Superior temporal gyrus (tissue), 1 donor: Measurements from ENCODE around the gene SOD1.

Experiments
- DNase-seq: peaks from one replicate; pipeline ENCODE4 v3.0.0-alpha.2; 2016; ENCODE audit errors: extremely low spot score

Gene SOD1

DNA sequence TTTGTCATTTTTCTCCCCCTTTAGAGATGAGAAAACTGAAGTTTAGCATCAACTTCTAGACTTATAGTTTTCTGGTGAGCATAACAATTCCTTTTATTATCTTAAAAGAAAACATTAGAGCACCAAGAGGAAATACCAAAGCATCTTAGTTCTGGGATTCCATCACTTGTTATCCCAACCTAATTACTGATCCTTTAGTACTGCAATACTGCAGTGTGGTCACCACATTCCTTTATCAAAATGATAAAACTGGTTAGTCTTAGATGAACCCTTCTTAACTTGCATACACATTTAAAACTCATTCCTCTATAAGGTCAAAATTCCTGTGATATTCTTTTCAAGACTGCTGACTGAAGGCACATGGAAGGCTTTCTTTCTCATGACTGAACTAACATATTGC lies 23.1 kb downstream of the SOD1 start:
- no peak for DNase-seq

DNA sequence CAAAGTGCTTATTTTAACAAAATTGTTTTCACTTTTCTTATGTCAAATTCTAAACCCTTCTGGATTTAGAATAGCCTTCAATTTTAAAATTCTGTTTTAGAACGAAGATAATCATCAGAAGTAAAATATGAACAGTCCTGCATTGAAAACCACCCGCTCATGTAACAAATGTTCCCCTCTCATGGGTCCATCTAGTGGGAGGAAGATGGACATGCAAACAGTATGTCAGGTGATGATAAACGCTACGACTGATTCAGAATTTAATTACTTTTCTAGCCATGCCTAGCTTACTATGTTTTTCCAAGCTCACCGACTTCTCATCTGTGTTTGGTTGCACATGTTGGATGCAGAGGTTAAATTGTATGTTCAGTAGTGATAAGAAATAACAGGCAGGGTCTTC lies 23.5 kb downstream of the SOD1 start:
- no peak for DNase-seq

DNA sequence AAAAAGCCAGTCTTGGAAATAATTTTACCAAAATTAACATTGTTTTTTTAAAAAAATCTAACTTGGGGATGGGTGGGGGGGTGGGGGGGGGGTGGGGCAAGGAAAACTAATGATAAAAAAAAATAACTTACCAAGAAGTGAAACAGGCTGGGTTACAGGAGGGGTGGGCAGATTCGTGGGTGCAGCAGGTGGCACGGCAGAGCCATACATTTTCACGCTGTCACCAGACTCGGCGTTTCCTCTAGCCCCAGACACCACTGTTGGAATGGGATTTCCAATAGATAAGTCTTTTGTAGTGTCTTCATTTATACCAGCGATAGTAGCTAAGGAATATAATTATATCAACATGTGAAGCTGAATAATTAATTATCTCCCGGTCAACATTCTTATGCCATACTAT lies 25.4 kb downstream of the SOD1 start:
- no peak for DNase-seq

DNA sequence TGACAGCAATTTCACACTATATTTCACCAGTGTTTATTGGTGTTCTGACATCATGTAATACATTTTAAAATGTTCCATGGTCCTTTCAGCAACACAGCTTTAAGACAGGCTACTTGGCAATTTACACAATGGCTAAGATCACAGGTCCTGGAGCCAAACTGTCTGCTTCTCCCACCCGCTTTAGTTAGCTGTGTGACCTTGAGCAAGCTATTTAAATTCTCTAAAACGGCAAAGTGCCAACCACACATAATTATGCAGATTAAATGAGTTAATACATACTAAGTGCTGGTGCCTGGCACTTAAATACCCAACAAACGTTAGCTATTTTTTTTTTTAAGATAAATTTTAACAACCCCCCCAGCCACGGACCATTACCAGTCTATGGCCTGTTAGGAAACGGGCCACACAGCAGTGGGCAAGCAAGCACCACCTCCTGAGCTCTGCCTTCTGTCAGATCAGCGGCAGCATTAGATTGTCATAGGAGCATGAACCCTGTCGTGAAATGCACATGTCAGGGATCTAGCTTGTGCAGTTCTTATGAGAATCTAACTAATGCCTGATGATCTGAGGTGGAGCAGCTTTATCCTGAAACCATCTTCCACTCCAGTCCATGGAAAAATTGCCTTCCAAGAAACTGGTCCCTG lies 26.9 kb downstream of the SOD1 start:
- DNase-seq, result no peak

DNA sequence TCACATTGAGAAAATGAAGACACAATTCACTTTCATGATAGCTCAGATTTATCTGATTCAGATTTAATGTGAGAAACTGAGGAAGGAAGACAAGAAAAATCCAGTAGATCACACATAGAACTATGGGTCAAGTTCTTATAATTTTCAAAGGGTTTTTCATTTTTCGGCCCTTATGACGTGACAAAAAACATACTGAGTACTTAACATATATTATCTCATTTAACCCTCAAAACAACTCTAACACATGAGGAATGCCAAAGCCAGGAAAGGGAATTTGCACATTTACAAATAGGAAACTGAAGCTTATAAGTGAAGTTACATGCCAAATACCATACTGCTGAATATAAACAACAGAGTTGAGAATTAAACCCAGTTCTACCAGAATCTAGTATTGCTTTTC lies 27.6 kb downstream of the SOD1 start:
- no peak for DNase-seq

DNA sequence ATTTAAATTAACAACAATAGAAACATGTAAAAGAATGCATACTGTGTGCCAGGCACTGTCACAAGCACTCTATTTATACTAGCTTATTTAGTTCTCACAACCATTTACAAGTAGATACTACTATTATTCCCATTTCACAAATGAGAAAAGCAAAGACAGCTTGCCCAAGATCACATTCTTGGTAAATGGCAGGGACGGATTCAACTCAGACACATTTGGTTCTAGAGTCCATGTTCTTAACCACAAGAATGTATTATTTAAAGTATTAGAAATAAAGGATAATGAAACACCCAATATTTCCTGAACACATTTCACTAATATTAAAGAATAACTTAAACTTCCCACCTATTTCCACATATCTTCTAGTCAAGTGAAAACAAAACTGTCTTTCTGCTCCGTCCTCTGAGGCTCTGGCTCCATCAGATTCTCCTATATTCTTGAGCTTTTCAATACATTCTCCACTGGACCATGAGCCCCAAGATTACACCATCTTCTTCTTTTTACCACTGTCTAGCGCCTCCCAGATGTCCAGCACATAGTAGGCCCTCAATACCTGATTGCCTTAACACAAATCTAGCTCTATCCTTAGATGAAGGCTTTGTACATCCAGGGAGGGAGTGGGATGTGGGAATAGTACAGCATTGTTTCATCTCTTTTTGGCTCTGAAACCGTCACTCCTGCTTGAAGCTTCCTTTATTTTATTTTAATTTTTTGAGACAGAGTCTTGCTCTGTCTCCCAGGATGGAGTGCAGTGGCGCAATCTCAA lies 29.3 kb downstream of the SOD1 start:
- no peak for DNase-seq

DNA sequence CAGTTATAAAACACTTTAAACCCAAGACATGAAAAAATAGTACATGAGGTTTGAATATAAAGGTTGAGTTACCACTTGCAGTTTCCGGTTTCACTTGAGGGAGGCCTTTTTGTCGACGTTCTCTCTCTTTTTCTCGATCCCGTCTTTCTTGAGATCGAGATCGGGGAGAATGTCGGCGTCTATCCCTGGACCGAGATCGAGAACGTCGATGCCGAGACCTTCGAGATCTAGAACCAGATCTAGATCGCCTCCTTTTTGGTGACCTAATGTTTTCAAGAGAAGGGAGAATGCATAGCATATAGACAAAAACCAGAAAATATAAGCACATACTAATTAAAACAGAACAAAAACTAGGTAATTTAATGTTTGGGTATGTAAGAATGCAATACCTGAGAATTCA lies 33.7 kb downstream of the SOD1 start:
- DNase-seq, result no peak

DNA sequence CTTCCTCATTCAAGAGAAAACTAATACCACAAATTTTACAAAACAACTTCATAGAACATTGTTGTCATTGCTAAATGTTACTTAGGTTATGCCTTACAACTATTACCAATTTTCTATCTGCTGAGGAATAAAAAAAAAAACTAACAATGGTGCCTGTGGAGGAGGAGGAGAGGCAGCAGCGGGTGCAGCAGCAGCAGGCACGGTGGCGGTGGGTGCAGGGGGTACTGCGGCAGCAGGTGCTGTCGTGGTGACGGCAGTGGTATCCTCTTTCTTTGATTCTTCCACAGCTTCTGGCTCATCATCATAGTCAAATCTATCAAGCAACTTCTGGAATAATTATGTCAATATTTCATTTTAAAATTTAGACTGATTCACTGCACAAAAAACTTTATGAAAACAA lies 36.9 kb downstream of the SOD1 start:
- no peak for DNase-seq

DNA sequence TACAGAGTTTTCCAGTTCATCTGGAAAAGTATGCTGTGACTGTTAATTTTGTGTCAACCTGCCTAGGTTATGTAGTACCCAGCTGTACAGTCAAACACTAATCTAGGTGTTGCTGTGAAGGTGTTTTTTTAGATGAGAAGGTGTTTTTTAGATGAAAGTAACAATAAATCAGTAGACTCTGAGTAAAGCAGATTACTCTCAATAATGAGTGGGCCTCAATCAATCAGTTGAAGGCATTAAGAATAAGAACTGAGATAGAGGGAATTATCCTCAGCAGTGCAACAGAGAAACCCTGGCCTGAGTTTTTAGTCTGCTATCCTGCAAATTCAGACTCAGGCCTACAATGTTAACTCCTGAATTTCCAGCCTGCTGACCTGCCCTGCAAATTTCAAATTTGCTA lies 39.0 kb downstream of the SOD1 start:
- no peak for DNase-seq

DNA sequence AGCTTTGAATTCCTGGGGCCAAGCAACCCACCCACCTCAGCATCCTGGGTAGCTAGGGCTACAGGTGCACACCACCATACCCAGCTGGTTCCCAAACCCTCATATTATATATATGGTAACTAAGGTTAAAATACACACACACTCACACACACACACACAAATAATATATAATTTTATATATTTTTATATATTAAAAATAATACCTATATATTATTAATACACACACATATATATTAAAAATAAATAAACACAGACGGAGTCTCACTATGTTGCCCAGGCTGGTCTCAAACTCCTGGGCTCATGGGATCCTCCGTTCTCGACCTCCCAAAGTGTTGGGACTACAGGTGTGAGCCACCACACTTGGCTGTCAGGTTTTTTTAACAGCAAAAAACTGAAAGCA lies 40.5 kb downstream of the SOD1 start:
- no peak for DNase-seq

DNA sequence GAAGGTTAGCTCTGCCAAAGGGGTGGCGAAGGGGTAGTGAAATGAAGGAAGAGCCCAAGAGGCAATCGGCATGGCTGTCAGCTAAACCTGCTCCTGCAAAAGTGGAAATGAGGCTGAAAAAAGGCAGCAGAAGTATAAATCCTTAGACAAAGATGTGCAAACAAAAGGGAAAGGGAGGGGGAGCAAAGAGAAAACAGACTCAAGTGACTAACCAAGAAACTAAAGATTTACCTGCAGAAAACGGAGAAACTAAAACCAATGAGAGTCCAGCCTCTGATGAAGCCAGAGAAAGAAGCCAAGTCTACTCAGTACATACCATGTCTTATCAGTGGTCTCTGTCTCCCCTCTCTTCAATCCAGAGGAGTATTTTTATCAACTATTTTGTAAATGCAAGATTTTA lies 47.1 kb downstream of the SOD1 start:
- DNase-seq, result no peak

DNA sequence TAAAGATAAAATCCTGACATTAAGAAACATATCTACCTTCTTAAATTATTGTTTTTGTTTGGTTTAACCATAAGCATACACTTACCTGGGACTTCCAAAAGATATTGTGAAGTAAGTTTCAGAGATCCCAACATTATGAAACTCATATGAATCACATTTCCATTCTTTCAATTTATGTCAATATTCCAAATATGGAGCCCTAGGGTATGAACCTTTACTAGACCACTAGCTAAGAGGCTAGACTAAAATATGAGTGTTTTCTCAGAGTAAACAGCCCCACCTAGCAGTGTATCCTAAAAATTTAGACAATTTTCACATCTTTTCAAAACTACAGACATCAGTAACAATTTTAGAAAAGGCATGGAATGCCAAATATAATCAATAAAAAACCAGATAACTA lies 48.0 kb downstream of the SOD1 start:
- DNase-seq, result no peak

DNA sequence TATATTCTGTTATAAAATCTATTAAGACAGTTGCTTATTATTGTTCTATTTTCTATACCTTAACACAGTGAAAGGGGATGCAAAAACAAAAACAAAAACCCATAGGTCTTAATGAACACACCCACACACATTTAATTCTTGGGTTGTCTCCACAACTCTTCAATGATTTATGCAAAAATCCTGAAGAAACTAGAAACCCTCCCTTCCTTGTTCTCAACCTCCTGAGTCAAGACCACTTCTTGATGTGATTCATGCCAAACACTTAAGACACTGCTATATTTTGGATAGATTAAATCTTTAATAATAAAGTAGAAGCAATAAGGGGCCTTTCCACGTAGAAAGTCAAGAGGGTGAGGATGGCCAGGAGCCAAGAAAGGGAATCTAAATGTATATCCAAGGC lies 49.0 kb downstream of the SOD1 start:
- no peak for DNase-seq

DNA sequence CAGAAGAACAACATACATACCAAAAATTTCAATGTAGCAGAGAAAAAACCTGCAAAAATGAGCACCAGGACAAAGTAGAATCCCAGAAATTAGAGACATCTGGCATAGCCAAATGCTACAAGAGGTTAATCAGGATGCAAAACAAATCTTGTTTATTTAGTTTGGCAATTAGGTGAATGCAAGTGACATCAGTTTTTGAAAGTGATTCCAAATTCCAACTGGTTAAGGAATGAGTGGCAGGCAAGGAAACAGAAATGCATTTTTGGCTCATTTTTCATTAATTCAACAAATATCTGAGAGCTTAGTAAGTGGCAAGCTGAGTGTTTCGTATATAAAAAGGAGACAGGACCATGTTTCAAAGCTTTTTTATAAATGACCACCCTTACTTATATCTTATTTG lies 51.1 kb downstream of the SOD1 start:
- no peak for DNase-seq

DNA sequence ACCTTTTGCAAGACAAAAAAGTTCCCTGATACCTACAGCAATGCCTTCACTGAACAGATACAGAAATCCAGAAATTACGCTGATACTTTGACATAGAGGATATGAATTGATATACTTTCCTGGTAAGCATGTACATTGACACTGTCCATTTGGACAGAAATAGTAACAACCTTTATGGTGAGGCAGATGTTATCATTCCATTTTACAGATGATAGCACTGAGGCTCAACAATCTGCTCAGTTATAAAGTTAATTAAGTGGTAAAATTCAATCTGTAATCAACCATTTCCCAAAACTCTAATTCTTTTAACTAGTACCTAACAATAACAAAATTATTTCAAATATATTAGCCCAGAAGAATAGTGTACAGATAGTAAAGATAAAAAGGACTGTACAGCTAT lies 51.8 kb downstream of the SOD1 start:
- no peak for DNase-seq

DNA sequence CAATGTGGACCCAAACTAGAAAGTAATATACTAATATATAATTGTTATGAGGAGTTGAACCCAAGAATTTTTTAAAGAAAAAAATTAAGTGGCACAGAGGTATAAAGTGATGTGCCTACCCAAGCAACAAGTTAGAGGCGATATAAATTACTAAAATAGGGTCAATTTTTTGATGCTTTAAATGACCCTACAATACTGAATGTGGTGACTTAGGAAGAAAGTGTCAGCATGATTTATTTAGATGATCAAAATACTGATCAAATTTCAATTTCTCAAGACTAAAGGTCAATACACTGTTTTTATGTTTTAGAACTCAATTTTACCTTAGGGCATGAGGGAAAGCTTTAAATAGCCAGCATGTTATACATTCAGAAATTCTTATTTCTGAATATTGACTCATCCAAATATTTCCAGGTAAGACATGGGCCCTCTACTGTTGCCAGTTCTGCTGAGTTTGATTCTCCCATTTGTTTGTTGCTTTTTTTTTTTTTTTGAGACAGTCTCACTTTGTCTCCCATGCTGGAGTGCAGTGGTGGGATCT lies 52.3 kb downstream of the SOD1 start:
- DNase-seq, result no peak

DNA sequence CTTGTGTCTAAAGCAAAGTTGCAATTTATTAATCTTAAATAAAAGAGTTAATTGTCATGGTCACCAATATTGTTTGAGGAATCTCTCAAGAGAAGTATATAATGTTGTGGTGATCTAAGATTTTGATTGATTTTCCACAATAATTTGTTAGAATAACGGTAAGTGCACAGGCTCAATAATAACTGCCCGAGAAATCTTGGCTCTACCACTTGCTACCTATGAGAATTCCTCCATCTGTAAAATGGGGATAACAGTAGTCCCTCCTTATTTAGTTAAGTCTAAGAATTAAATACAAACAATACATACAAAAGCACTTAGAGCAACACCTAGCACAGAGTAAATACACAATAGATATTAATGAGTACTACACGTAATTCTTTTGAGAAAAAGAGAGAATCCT lies 53.6 kb downstream of the SOD1 start:
- no peak for DNase-seq

DNA sequence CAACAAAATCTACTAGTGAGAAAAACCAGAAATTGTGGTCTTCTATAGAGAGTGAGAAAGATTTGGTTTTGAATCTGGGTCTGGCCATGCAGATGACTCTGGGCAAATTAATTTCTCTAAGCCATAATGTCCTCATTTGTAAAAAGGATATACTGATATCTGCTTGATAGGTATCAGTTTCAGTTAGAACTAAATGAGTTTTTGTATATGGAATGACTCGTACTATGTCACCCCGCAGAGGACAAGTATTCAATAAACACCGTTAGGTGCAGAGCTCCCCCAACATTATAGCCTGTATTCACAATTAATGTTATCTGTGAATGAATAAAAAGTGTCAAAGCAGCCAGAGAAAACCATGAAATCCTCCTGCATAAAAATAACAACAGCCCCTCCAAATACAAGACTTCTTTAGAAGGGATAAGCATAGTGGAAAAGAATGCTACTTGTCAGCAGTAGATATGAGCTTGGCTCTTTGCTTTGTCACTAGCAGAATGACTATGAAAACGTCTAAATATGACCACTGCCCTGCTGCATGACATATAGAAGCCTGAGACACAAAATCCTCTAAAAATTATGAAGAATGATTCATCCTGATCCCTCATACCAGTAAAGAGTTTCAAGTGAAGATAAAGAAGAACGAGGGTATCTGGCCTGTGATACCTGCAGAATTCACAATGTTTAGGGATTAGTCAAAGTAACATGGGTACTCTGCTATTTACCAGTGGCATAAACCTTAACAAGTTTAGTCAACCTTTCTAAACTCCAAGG lies 54.7 kb downstream of the SOD1 start:
- no peak for DNase-seq

DNA sequence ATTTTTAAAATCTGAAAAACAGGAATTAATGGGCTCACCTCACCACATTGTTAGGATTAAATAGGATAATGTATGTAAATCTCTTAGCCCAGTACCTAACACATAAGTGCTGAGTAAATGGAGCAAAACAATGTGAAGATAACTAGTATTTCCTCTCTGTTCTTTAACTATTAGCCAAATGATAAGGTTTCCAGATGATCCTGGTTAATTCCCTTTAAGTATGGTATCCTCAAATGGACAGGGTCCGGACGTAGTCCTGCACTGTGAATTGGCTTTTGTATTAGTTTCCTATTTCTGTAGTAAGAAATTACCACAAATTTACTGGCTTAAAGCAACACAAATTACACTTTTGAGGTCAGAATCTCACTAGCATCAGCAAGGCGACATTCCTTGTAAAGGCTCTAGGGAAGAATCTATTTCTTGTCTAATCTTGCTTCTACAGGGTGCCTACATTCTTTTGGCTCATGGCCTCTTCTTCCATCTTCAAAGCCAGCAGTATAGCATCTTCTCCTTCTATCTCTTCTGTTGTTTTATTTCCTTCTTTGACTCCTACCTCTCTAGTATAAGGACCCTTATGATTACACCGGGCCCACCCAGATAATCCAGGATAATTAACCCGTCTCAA lies 55.4 kb downstream of the SOD1 start:
- DNase-seq, result no peak

DNA sequence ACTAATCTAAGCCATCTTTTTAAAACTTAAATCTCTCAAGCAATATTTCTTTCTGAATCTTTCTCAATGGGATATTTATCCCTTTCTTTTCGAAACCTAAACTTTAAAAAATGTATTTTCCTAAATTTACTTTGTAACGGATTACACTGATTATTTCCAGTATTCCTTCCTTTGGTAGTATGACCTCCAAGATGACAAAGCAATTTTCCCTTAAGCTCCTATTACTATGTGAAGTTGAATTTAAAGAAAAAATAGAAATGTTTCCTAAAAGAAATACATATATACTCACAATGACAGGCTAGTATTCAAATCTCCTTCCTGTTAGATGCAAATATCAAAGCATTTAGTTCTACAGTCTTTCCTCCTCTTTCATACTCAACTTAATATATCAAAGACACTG lies 56.6 kb downstream of the SOD1 start:
- DNase-seq, result no peak
